Transverse colon (tissue), 4 donors: ENCODE results near the gene CFAP157.

Source experiments
- EP300 ChIP-seq: sonication (generic); formaldehyde crosslinking; IDR thresholded peaks from one replicate; pipeline ENCODE4 v1.6.1; 2017; ENCODE audit warnings: antibody characterized with exemption, low read depth
- POLR2A ChIP-seq: fragments of 450-650 bp; IDR thresholded peaks from one replicate; pipeline ENCODE4 v1.6.1; 2016; ENCODE audit warnings: antibody characterized with exemption, mild to moderate bottlenecking, moderate library complexity
- POLR2AphosphoS5 ChIP-seq, 3 donors: sonication (generic); formaldehyde crosslinking; IDR thresholded peaks; one replicate each; pipeline ENCODE4 v1.6.1; 2016; ENCODE audit warnings: antibody characterized with exemption in 3 of 3
- TF ChIP-seq, protein P1 (sequence below), 5 experiments: fragments of 200-600 bp in 3 of 5; fragments of 450-650 bp in 2 of 5; sonication (generic) in 3 of 5; IDR thresholded peaks; 1 replicate in 2 of 5; 2 replicates in 3 of 5; pipeline ENCODE4 v1.5.1; 2016 to 2017; ENCODE audit warnings: antibody characterized with exemption in 5 of 5, inconsistent platforms in 3 of 5, mild to moderate bottlenecking in 2 of 5, moderate library complexity in 1 of 5

DNA sequence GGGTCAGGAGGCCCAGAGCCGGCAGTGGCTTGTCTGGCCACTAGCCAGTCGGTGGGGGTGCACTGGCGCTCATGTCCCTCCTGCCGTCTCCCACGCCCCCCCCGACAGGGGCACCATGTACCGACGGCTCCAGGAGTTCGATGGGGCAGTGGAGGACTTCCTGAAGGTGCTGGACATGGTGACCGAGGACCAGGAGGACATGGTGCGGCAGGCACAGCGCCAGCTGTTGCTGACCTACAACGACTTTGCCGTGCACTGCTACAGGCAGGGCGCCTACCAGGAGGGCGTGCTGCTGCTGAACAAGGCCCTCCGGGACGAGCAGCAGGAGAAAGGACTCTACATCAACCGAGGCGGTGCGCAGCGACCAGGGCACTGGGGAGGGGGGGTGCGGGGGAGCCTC, 17.2 kb downstream of the CFAP157 start:
- TF ChIP-seq, protein P1, sequence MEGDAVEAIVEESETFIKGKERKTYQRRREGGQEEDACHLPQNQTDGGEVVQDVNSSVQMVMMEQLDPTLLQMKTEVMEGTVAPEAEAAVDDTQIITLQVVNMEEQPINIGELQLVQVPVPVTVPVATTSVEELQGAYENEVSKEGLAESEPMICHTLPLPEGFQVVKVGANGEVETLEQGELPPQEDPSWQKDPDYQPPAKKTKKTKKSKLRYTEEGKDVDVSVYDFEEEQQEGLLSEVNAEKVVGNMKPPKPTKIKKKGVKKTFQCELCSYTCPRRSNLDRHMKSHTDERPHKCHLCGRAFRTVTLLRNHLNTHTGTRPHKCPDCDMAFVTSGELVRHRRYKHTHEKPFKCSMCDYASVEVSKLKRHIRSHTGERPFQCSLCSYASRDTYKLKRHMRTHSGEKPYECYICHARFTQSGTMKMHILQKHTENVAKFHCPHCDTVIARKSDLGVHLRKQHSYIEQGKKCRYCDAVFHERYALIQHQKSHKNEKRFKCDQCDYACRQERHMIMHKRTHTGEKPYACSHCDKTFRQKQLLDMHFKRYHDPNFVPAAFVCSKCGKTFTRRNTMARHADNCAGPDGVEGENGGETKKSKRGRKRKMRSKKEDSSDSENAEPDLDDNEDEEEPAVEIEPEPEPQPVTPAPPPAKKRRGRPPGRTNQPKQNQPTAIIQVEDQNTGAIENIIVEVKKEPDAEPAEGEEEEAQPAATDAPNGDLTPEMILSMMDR (IDR thresholded peaks at IDR 0.05): no peak
- TF ChIP-seq POLR2A (no peak), EP300 (no peak), POLR2AphosphoS5 (IDR thresholded peaks at IDR 0.05) (no peak)
